Left ventricle myocardium inferior (tissue), 1 donor: ENCODE data around the gene ACBD3. TPM values are rescaled to one million over a fixed set of nuclear protein-coding genes. Genes with fewer than 3 reads are reported as not detected.
A peak's percentile ranks its signal among the peaks of the same experiment; 100 is the strongest.

Experiments used
- DNase-seq: peaks from one replicate; pipeline ENCODE4 v3.0.0-alpha.2; 2020
- H3K27ac ChIP-seq: fragments of 200-600 bp; replicated peaks from 2 replicates; pipeline ENCODE4 v1.8.0; 2021
- H3K27me3 ChIP-seq: fragments of 200-600 bp; 2 replicates; pipeline ENCODE4 v1.8.0; 2021; ENCODE audit warnings: low read depth
- H3K36me3 ChIP-seq: fragments of 200-600 bp; 2 replicates; pipeline ENCODE4 v1.8.0; 2021
- H3K4me1 ChIP-seq: fragments of 200-600 bp; 2 replicates; pipeline ENCODE4 v1.8.0; 2021
- H3K4me3 ChIP-seq: fragments of 200-600 bp; 2 replicates; pipeline ENCODE4 v1.8.0; 2021; ENCODE audit warnings: mild to moderate bottlenecking, moderate library complexity
- H3K9me3 ChIP-seq: fragments of 200-600 bp; replicated peaks from 2 replicates; pipeline ENCODE4 v1.8.0; 2021
- CTCF ChIP-seq: fragments of 200-600 bp; IDR thresholded peaks from 2 replicates; pipeline ENCODE4 v1.8.0; 2021; ENCODE audit warnings: antibody characterized with exemption, mild to moderate bottlenecking, borderline replicate concordance
- intact Hi-C: fragments of 100-400 bp; cut with micrococcal nuclease; formaldehyde crosslinking; loops from one replicate; pipeline ENCODE4 v1.11.0; 2022
- total RNA-seq: library from RNA; stranded (reverse); fragmentation: NEBNext Ultra II Directional; extraction: Animal tissue kit (Norgen Biotek cat#: 25700); gene quantifications from one replicate; pipeline ENCODE4 v1.2.1, GENCODE V29; 2021
- donor health status: DM: no; HTN: yes; CAD: no; lungs with severe emphysema.

Gene ACBD3
- total RNA-seq, 1 donor from 2014 or later, result 29.6 TPM

- no peaks in the 10 kb centered on the region for H3K27me3 ChIP-seq
- H3K27ac ChIP-seq, result no peak overlapping the region
- peaks cover 12% of the 10 kb centered on the region for H3K4me1 ChIP-seq
- H3K9me3 ChIP-seq, result no peaks in the 10 kb centered on the region
- intact Hi-C loops, result no loop called here
- no peak for DNase-seq
- TF ChIP-seq CTCF, result no peak
- H3K36me3 ChIP-seq, result no peaks in the 10 kb centered on the region
- peak overlapping the region; percentile 5 for H3K4me3 ChIP-seq
Observed at GRCh38 chr1:226134170-226135058, 52.1 kb downstream of the ACBD3 start.

- H3K27ac ChIP-seq, result no peak overlapping the region
- H3K36me3 ChIP-seq, result no peaks in the 10 kb centered on the region
- no peak for TF ChIP-seq CTCF
- intact Hi-C loops, result no loop called here
- no peaks in the 10 kb centered on the region for H3K9me3 ChIP-seq
- DNase-seq, result no peak
- H3K4me3 ChIP-seq, result no peak overlapping the region
- no peaks in the 10 kb centered on the region for H3K27me3 ChIP-seq
- H3K4me1 ChIP-seq, result peaks cover 12% of the 10 kb centered on the region
Observed at GRCh38 chr1:226133504-226134123, 52.9 kb downstream of the ACBD3 start.

- DNase-seq, result no peak
- Histone ChIP-seq H3K36me3 (no peaks in the 10 kb centered on the region), H3K27ac (no peak overlapping the region), H3K4me1 (peaks cover 12% of the 10 kb centered on the region), H3K9me3 (no peaks in the 10 kb centered on the region), H3K4me3 (no peak overlapping the region), H3K27me3 (no peaks in the 10 kb centered on the region)
- intact Hi-C loops, result no loop called here
- TF ChIP-seq CTCF, result no peak
Observed at GRCh38 chr1:226132728-226133503, 53.6 kb downstream of the ACBD3 start.

- Histone ChIP-seq H3K36me3 (no peaks in the 10 kb centered on the region), H3K4me3 (no peak overlapping the region), H3K4me1 (peaks cover 12% of the 10 kb centered on the region), H3K9me3 (no peaks in the 10 kb centered on the region), H3K27ac (no peak overlapping the region), H3K27me3 (no peaks in the 10 kb centered on the region)
- TF ChIP-seq CTCF, result no peak
- intact Hi-C loops, result no loop called here
- DNase-seq, result no peak
Observed at GRCh38 chr1:226131639-226132038, 54.9 kb downstream of the ACBD3 start.

GRCh38 chr1:226129230-226129629 is 57.3 kb downstream of the ACBD3 start:
- Histone ChIP-seq H3K4me1 (no peaks in the 10 kb centered on the region), H3K27me3 (no peaks in the 10 kb centered on the region), H3K27ac (no peak overlapping the region), H3K36me3 (no peaks in the 10 kb centered on the region), H3K4me3 (no peak overlapping the region), H3K9me3 (no peaks in the 10 kb centered on the region)
- TF ChIP-seq CTCF, result no peak
- intact Hi-C loops, result no loop called here
- DNase-seq, result no peak
